Jurkat, Clone E6-1 (cell line): ENCODE data around the gene HSPA6.
A peak's percentile ranks its signal among the peaks of the same experiment; 100 is the strongest.
"Not testable (repeated sequence)": the region's sequence is repeated elsewhere in the genome, so short reads cannot be mapped to it uniquely, and the experiment has no call there.

ENCODE experiments used
- DNase-seq: peaks from one replicate; pipeline ENCODE4 v3.0.0-alpha.2; 2011; ENCODE audit warnings: low read depth, low spot score
- H3K4me3 ChIP-seq: 2 replicates; pipeline ENCODE4 v1.5.1; 2011; ENCODE audit warnings: mild to moderate bottlenecking, low read length, control low read depth, moderate library complexity

HSPA6 gene

DNA sequence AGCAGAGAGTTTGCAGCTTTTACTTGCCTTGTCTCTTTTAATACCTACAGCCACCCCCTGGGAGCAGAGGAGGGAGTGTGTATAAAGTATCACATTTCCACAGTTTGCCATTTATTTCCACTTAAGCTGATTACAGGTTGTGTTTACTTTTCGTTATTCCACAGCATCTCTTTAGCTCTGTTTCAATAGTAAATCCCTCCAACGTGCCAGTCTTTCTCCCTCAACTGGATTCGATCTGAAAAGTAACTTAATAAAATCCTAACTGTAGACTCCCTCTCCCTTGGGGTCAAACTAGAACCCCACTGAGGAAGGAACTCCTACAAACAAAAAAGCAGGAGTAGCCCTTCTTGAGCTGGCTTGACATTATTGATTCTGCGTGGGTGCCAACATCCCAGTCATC is 22.2 kb upstream of the HSPA6 start:
- DNase-seq = no peak
- H3K4me3 ChIP-seq = no peak overlapping the region

DNA sequence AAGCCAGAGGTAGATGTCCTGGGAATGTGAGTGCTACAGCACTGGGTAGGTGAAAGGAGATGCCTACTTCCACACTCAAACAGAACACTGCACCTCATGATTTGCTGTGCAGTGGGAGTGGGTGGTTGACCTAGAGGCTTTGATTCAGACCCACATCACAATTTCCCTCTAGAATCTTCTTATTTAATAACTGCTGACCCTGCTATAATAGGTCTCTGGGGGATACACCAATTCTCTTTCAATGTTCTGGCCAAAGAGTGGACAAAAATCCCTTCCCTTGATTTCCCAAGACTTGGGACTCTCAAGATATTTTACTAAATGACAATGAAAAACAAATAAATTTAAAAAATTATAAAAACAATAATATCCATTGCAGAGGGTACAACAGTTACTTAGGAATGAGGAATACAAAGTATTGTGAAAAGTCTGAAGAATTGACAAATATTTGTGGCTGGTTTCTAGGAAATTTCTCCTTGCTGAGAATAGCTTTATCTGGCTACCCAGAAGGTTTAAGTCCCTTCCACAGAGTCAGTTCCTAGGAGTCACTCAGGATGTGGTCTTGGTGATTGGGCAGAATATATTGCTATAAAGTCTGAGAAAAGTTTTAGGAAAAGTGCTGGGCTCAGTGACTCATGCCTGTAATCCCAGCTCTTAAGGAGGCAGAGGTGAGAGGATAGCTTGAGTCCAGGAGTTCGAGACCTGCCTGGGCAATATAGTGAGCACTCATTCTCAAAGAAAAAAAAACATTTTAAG is 21.5 kb upstream of the HSPA6 start:
- no peak for DNase-seq
- H3K4me3 ChIP-seq = no peak overlapping the region

DNA sequence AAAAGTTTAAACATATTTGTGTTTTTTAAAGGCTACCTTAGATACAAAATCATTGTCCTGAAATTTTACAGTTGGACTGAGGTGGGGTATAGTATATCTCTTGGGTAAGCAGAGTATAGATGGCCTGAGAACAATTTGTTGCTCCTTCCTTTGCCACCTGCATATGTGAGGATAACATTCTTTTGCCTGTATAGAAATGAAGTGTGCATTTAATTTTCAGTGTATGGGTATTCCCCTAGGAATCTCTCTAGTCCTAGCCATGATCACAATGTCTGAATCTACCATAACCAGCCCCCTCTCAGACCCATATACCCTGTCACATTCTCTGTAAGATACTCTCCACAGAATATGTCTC is 21.0 kb upstream of the HSPA6 start:
- no peak for DNase-seq
- H3K4me3 ChIP-seq = no peak overlapping the region

DNA sequence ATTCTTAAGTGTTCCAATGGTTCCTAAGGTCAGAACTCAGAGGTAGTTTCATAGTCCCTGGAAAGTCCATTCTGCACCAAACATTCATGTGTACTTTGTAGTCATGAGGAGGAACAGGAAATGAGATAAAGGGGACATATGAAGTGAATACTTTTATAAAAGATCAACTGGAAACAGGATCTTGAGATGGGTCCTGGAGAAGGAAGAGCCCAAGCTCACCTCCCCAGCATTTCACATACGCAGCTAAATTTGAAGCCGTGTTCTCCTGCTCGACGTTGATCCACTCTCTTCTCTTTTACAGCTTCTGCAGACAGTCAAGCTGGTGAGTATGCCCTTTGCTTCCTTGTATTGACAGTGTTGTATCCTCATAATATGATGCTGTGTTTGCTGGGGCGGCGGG is 18.7 kb upstream of the HSPA6 start:
- no peak overlapping the region for H3K4me3 ChIP-seq
- no peak for DNase-seq

DNA sequence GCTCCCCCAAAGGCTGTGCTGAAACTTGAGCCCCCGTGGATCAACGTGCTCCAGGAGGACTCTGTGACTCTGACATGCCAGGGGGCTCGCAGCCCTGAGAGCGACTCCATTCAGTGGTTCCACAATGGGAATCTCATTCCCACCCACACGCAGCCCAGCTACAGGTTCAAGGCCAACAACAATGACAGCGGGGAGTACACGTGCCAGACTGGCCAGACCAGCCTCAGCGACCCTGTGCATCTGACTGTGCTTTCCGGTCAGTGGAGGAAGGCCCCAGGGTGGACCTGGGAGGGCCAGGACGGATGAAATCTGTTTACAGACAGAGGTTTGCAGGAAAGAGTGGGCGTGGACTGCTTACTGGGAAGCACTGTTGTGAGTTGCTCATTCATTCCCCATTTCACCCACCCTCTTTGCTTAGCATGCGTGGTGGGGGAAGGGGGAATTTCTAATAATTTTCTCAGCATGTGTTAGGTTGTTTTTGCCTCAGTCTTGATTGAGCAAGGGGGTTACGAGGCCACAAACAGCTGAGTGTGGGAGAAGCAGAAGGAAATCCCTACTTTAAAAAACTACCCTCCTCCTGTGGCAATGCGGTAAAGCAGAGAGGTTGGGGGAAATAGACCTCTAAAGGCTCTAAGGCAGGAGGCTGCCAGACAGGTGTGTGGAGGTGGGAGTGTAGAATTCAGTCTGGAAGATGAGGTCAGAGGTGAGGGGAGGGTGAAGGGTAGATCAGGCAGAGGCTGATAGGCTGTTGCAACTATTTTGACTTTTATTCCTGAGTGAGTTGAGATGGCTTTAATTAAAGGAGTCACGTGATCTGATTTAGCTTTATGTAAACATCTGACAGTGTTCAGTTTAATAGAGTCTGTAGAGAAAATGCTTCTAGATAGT is 17.8 kb upstream of the HSPA6 start:
- no peak overlapping the region for H3K4me3 ChIP-seq
- peak; percentile 69 for DNase-seq

DNA sequence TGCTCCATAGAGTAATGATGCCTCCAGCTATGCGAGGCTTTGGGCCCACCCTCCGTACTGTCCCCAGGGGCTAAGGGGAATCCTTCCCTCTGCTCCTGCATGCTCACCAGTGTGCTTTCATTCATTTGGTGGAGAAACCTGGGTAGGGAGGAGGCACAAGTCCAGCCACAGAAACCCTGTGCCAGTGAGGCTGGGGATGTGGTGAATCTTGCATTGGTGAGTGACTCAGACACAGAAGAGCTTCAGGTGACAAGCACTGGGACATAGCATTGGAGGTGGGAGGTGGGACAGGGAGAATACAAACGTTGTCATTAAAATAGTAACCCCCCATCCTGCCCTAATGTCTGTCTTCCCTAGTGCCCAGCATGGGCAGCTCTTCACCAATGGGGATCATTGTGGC is 13.9 kb upstream of the HSPA6 start:
- no peak for DNase-seq

DNA sequence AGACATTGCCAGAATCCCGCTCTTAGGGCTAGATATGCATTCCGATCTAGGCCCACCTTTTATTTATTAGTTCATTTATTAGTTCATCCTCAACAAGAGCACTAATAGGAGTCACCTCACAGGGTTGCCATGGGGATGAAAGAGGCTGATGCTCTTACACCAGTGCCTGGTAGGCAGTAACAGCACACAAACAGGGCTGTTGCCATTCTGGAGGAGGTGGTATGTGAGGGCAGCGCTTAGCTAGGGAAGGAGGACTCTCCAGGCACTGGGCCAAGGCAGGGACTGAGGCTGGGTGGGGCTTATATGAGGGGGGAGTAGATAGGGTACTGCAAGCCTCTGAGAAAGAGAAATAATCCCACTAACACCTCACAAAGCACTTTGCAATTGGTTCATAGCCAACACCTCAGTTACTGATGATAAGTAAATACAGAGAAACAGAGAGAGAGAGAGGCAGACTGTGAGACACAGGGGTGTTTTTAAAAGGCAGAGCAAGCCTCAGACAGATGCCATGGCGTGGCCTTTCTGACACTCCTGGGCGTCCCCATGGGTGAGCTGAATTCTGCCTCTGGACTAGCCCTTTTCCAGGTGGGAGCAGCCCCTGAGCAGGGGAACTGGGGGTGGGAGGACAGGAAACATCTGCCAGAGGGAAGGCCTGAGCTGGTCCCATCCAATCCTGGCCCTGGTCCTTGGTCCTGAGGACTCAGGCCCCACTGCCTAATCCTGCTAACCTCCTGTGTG is 13.2 kb upstream of the HSPA6 start:
- no peak overlapping the region for H3K4me3 ChIP-seq
- no peak for DNase-seq

More for the DNA sequence above, 13.9 kb upstream of the HSPA6 start:
- H3K4me3 ChIP-seq = no peak overlapping the region

DNA sequence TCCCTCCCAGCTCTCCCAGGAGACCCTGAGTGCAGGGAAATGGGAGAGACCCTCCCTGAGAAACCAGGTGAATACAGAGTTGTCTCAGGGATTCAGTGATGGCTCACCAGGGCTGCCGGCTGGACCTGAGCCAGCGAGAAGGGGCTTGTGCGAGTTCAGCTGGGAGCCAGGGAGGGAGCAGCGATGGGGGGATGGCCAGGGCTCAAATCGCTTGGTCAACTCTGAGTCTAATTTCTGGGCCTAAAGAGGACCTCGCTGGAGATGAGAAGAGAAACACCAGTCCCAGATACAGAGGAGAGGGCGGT is 12.6 kb upstream of the HSPA6 start:
- DNase-seq = no peak
- no peak overlapping the region for H3K4me3 ChIP-seq

DNA sequence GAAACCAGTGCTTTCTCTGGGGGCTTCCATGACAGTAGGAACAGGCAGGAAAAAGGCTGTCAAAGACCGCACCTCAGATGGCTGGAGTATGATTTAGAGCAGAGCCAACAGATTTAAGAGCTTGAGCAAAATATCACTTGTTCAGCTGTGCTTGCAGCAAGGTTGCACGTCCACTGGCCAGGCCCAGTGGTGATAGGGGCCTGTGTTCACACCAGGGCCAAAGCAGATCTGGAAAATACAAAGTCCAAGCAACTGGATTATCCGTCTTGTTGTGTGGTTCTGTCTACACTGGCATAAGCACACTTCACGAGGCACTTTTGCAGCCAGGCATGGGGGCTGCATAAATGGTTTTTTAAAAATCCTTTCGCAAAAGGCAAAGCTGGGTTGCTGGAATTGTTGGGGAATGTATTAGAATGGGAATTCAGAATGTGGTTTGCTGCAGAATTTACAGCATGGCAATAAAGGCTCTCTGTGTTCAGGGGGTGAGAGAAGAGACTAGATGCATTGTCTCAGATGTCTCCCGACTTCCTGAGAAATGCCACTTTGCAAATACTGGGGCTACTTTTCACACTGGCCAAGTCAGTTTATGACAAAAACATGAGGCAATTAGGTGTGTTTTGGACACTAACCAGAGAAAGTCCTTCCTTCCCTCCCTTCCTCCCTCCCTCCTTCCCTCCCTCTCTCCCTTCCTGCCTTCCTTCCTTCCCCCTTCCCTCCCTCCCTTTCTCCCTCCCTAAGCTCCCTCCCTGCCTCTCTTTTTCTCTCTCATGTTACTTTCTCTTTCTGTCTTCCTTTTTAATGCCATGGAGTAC is 11.5 kb upstream of the HSPA6 start:
- not testable (repeated sequence) for DNase-seq, H3K4me3 ChIP-seq

DNA sequence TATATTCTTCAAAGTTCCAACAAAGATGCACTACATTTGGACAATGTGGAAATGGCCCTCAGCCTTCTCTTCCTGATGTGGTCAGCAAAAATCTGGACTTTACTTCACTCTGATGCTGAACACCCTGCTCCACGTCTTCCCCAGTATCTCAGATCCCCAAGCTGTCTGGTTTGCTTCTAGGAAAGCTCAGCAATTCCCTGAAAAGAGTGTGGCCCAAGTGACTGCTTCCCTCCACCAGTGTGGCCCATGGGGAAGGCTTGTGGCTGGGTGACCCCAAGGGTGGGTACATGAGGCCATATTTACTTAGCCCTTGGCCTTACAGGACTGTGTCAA is 10.9 kb upstream of the HSPA6 start:
- DNase-seq, H3K4me3 ChIP-seq: not testable (repeated sequence)

DNA sequence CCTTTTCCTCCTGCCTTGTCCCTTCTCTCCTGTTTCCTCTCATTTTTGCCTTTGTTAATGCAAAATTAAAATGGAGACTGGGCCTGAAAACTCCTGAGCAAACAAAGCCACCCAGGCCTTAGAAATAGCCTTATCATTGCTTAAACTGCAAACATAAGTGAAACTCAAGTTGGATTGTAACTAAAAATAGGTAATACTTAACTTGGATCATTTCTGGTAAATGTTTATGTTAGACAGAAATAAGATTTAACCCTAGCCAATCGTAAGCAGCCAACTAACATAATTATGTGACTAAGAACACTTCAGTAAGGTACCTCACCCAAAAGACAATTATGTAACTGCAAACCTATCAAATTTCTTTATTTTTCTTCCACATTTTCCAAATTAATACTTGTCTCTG is 10.4 kb upstream of the HSPA6 start:
- not testable (repeated sequence) for DNase-seq, H3K4me3 ChIP-seq

DNA sequence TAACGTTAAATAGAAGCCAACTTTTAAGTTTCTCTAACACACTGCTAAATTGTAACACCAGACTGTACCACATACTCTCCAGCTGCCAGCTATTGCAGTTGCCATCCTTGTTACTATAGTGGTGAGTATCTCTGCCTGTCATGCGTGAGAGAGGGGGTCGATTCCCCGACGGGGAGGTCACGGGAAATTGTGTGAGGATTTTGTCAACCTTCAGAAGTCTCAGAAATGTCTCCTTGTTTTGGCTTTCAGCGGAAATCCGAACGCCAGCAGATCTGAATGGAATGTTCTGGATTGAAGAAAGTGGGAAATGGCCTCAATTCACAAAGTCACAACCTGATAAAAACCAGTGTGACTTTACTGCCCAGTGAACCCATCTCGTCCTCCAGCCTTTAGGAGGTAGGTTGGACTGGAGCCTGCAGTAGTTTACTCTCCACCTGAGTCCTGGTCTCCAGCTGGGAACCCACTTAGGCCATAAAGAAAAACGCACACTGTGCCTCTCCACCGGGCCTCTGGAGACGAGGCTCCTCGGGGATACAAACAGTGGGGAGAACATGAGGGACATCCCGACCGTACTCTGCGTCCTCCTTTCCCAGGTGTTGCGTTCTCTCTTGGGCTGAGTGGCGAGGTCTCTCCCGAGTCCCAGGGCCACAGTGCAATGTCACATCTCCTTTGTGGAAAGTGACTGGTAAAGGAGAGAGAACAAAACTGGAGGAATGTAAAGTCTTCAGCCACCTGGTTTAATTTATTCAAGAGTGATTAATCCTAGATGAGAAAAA is 1.1 kb upstream of the HSPA6 start:
- H3K4me3 ChIP-seq, DNase-seq: not testable (repeated sequence)

DNA sequence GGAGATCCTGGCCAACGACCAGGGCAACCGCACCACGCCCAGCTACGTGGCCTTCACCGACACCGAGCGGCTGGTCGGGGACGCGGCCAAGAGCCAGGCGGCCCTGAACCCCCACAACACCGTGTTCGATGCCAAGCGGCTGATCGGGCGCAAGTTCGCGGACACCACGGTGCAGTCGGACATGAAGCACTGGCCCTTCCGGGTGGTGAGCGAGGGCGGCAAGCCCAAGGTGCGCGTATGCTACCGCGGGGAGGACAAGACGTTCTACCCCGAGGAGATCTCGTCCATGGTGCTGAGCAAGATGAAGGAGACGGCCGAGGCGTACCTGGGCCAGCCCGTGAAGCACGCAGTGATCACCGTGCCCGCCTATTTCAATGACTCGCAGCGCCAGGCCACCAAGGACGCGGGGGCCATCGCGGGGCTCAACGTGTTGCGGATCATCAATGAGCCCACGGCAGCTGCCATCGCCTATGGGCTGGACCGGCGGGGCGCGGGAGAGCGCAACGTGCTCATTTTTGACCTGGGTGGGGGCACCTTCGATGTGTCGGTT is 477 bp downstream of the HSPA6 start:
- not testable (repeated sequence) for DNase-seq, H3K4me3 ChIP-seq

DNA sequence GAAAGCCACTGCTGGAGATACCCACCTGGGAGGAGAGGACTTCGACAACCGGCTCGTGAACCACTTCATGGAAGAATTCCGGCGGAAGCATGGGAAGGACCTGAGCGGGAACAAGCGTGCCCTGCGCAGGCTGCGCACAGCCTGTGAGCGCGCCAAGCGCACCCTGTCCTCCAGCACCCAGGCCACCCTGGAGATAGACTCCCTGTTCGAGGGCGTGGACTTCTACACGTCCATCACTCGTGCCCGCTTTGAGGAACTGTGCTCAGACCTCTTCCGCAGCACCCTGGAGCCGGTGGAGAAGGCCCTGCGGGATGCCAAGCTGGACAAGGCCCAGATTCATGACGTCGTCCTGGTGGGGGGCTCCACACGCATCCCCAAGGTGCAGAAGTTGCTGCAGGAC is 981 bp downstream of the HSPA6 start:
- H3K4me3 ChIP-seq = not testable (repeated sequence)

DNA sequence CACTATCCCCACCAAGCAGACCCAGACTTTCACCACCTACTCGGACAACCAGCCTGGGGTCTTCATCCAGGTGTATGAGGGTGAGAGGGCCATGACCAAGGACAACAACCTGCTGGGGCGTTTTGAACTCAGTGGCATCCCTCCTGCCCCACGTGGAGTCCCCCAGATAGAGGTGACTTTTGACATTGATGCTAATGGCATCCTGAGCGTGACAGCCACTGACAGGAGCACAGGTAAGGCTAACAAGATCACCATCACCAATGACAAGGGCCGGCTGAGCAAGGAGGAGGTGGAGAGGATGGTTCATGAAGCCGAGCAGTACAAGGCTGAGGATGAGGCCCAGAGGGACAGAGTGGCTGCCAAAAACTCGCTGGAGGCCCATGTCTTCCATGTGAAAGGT is 1.6 kb downstream of the HSPA6 start:
- DNase-seq, H3K4me3 ChIP-seq: not testable (repeated sequence)

More for the DNA sequence above, 981 bp downstream of the HSPA6 start:
- not testable (repeated sequence) for DNase-seq

DNA sequence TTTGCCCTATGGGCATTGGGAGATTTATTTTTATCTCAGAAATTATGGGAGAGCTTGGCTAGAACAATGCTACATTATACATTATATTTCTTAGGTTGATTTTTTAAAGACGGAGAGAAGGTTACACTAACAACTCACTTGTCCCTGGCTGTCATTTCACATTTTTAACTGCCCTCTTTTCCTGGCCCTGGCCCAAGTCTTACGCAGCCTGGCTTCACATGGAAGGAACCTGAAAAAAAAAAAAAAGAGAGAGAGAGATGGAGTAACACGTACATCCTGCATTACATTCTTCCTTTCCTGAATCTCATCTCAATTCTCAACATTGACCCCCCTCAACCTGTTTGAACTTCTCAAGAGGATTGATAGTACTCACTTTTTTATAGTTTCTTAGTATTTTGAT is 4.2 kb downstream of the HSPA6 start:
- not testable (repeated sequence) for DNase-seq, H3K4me3 ChIP-seq

DNA sequence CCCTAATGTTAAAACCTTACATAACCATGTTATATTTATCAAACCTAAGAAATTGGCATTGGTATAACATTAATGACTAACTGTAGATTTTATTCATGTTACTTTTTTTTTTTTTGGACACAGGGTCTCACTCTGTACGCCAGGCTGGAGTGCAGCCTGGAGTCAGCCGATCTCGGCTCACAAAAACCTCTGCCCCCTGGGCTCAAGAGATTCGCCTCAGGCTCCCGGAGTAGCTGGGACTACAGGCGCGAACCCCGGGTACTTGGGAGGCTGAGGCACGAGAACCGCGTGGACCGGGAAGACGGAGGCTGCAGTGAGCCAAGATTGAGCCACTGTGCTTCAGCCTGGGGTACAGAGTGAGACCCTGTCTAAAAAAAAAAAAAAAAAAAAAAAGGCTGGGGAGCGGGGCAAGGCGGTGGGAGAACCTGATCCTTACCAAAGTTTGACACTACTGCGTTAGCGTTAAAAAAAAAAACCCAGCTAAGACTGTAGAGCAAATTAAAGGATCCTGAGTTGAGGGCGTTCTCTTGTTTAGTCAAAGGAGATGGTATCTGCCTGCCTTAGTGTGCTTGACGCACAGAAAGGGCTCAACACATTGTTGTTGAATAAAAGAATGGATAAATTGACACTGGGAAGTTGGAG is 5.2 kb downstream of the HSPA6 start:
- not testable (repeated sequence) for DNase-seq
- peak overlapping the region; percentile 62 for H3K4me3 ChIP-seq

DNA sequence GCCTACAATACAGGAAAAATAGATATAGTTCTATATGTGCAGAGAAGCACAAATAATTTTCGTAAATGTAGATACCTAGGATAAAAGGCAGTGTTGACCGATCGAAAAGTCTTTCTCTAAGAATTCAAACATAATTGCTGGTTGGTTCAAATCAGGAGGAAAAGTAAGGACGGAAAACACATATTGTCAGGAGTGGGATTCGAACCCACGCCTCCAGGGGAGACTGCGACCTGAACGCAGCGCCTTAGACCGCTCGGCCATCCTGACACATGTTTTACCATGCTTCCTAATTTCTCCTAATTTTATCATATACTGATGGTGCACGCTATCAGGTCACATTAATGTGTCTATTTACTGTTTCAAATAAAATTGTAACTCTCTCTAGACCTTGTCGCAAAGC is 5.8 kb downstream of the HSPA6 start:
- H3K4me3 ChIP-seq = peak overlapping the region; percentile 62
- DNase-seq = peak; percentile 74
